ENCODE measurements around the gene MOB3A. TPM values are rescaled to one million over a fixed set of nuclear protein-coding genes. Genes with fewer than 3 reads are reported as not detected.

Gene MOB3A
- total and polyA plus RNA-seq, 2 of the 13 experiments (the other 11 are each of a cell fraction or from before 2014, with no cell fraction given), result 3.5 to 17.8 TPM

GRCh38 chr19:2096034-2096479 is at the start of gene MOB3A (continued):
- TF ChIP-seq SNAPC5 (CRISPR knock-in tag; IDR thresholded peaks at IDR 0.05; ENCODE audit: borderline replicate concordance) (peak; percentile 82; the same call in 1 of the 2 replicates), CREM (IDR thresholded peaks at IDR 0.05) (no peak), CREM (CRISPR knock-in tag; IDR thresholded peaks at IDR 0.05) (no peak), TCF12 (IDR thresholded peaks at IDR 0.05) (no peak), TCF12 (CRISPR knock-in tag; IDR thresholded peaks at IDR 0.05) (peak; percentile 87; the same call in 1 of the 2 replicates), ZNF382 (CRISPR knock-in tag; IDR thresholded peaks at IDR 0.05; ENCODE audit: borderline replicate concordance) (no peak), MLXIP (CRISPR knock-in tag; IDR thresholded peaks at IDR 0.05; ENCODE audit: borderline replicate concordance) (no peak), PRPF4 (IDR thresholded peaks at IDR 0.05; ENCODE audit: low read depth, low read length, poor library complexity, severe bottlenecking) (no peak), SOX13 (IDR thresholded peaks at IDR 0.05) (no peak), SOX13 (CRISPR knock-in tag; conservative IDR thresholded peaks at IDR 0.05 in 1 of 2, IDR thresholded peaks at IDR 0.05 in 1 of 2) (peak in 1 of 2 experiments; percentile 86; a peak in 2 of 4 replicates)

GRCh38 chr19:2145831-2146241 is 49.7 kb upstream of the MOB3A start:
- Histone ChIP-seq H3K9me3 (ENCODE audit: low read length) (no peaks in the 10 kb centered on the region), H3K4me1 (ENCODE audit: insufficient read depth, low read length) (peaks cover 49% of the 10 kb centered on the region), H3K36me3 (replicated peaks in 1 of 2; ENCODE audit: control insufficient read depth in 1 of 2, insufficient read depth in 2 of 2, low read length in 2 of 2) (peaks cover 6 to 9% of the 10 kb centered on the region in 2 experiments; a peak in 2 of 5 replicates), H2AFZ (ENCODE audit: low read length) (no peak overlapping the region), H3K9ac (ENCODE audit: insufficient read depth, low read depth, low read length) (no peak overlapping the region), H3K79me2 (ENCODE audit: insufficient read depth, low read length) (peaks cover 85% of the 10 kb centered on the region), H4K20me1 (ENCODE audit: insufficient read depth, low read length) (peaks cover 37% of the 10 kb centered on the region), H3K4me2 (ENCODE audit: low read depth, low read length) (no peak overlapping the region), H3K4me3 (replicated peaks in 1 of 3; ENCODE audit: insufficient read depth in 1 of 3, low read depth in 2 of 3, low read length in 3 of 3) (no peak overlapping the region), H3K27ac (ENCODE audit: extremely low read length, insufficient read depth, low read length) (peak overlapping the region; percentile 9), H3K27me3 (ENCODE audit: control insufficient read depth in 1 of 2, insufficient read depth in 2 of 2, low read length in 2 of 2) (no peaks in the 10 kb centered on the region; a peak in 1 of 5 replicates)
- DNase-seq (ENCODE audit: low spot score) (no peak), ATAC-seq (peak; percentile 31; the same call in 2 of the 3 replicates), FAIRE-seq (peak; percentile 43)
- ChIA-PET CTCF (ENCODE audit: low intra/inter-chr PET ratio, low total read pairs) (no interaction called here), POLR2A (interaction anchor here (1.5 kb wide), 1 partner anchor 67 kb away, joined by 5 read pairs; no protein-coding TSS in a partner anchor)
- 85% methylated on average over 8 of the region's 16 CpGs for WGBS (ENCODE audit: low lambda C conversion rate)
- in situ Hi-C loops (cut with HindIII; ENCODE audit: extremely low pct_ligation_motif_present, low pct_unique_long_range_greater_than_20kb), result no loop called here
- intact Hi-C loops (cut with micrococcal nuclease; ENCODE audit: unreplicated experiment), result no loop called here
- BruUV-seq (replicated peaks), result no TSS peak
- TF ChIP-seq SIN3A (IDR thresholded peaks at IDR 0.05; ENCODE audit: borderline replicate concordance, low read depth, low read length) (0 out of 2 replicates have a peak, but pooled peaks have one; percentile 22), NONO (IDR thresholded peaks at IDR 0.05) (no peak), NONO (CRISPR knock-in tag; conservative IDR thresholded peaks at IDR 0.05) (no peak), RBFOX2 (IDR thresholded peaks at IDR 0.05; ENCODE audit: low read depth, low read length) (no peak), FOSL2 (CRISPR knock-in tag; IDR thresholded peaks at IDR 0.05) (no peak), REST (IDR thresholded peaks at IDR 0.05; ENCODE audit: borderline replicate concordance in 1 of 2, low read depth in 1 of 2, low read length in 2 of 2) (peak; percentile 62 to 91), KAT2B (IDR thresholded peaks at IDR 0.05; ENCODE audit: borderline replicate concordance, low read depth, low read length) (no peak), SAP130 (CRISPR knock-in tag; IDR thresholded peaks at IDR 0.05; ENCODE audit: low read depth) (peak; percentile 33; the same call in 1 of the 2 replicates)

All from HepG2 (cell line).